GM10266 (cell line): ENCODE measurements around the gene ADAM23.

Source experiments
- DNase-seq: peaks from one replicate; pipeline ENCODE4 v3.0.0; 2012; ENCODE audit errors: extremely low spot score
- CTCF ChIP-seq: IDR thresholded peaks from 2 replicates; pipeline ENCODE4 v1.5.1; 2012; ENCODE audit warnings: mild to moderate bottlenecking, low read depth; ENCODE audit not compliant: control insufficient read depth, insufficient read depth; ENCODE audit errors: missing control alignments

ADAM23 gene

GRCh38 chr2:206584323-206585116, 141.2 kb downstream of the ADAM23 start:
- no peak for DNase-seq
- TF ChIP-seq CTCF = no peak

GRCh38 chr2:206585335-206585734, 142.0 kb downstream of the ADAM23 start:
- TF ChIP-seq CTCF = no peak
- no peak for DNase-seq

GRCh38 chr2:206586609-206587008, 143.3 kb downstream of the ADAM23 start:
- no peak for TF ChIP-seq CTCF
- no peak for DNase-seq

GRCh38 chr2:206597717-206598218, 154.4 kb downstream of the ADAM23 start:
- TF ChIP-seq CTCF = no peak
- DNase-seq = no peak

GRCh38 chr2:206603243-206603642, 159.9 kb downstream of the ADAM23 start:
- no peak for DNase-seq
- TF ChIP-seq CTCF = no peak

- no peak for DNase-seq
- no peak for TF ChIP-seq CTCF
These were observed 167.1 kb downstream of the ADAM23 start for GRCh38 chr2:206610451-206610850.

- DNase-seq = no peak
These were observed 167.9 kb downstream of the ADAM23 start for GRCh38 chr2:206611191-206611590.

More at GRCh38 chr2:206611191-206611590, 167.9 kb downstream of the ADAM23 start:
- no peak for TF ChIP-seq CTCF
